Transverse colon (tissue), 4 donors: ENCODE results near the gene MED26.
"Not testable (repeated sequence)": the region's sequence is repeated elsewhere in the genome, so short reads cannot be mapped to it uniquely, and the experiment has no call there.

Experiments used
- CTCF ChIP-seq, 5 experiments: fragments of 200-600 bp in 3 of 5; fragments of 450-650 bp in 2 of 5; sonication (generic) in 3 of 5; IDR thresholded peaks; 1 replicate in 2 of 5; 2 replicates in 3 of 5; pipeline ENCODE4 v1.5.1; 2016 to 2017; ENCODE audit warnings: antibody characterized with exemption in 5 of 5, inconsistent platforms in 3 of 5, mild to moderate bottlenecking in 2 of 5, moderate library complexity in 1 of 5
- EP300 ChIP-seq: sonication (generic); formaldehyde crosslinking; IDR thresholded peaks from one replicate; pipeline ENCODE4 v1.6.1; 2017; ENCODE audit warnings: antibody characterized with exemption, low read depth
- POLR2A ChIP-seq: fragments of 450-650 bp; IDR thresholded peaks from one replicate; pipeline ENCODE4 v1.6.1; 2016; ENCODE audit warnings: antibody characterized with exemption, mild to moderate bottlenecking, moderate library complexity
- POLR2AphosphoS5 ChIP-seq, 3 donors: sonication (generic); formaldehyde crosslinking; IDR thresholded peaks; one replicate each; pipeline ENCODE4 v1.6.1; 2016; ENCODE audit warnings: antibody characterized with exemption in 3 of 3

DNA sequence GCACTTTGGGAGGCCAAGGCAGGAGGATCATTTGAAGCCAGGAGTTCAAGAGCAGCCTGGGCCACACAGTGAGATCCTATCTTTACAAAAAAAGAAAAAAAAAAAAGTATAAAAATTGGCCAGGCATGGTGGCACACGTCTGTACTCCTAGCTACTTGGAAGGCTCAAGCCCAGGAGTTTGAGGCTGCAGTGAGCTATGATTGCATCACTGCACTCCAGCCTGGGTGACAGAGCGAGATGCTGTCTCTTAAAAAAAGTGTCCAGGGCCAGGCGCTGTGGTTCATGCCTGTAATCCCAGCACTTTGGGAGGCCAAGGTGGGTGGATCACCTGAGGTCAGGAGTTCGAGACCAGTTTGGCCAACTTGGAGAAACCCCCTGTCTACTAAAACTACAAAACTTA lies 45.8 kb upstream of the MED26 start:
- TF ChIP-seq CTCF (IDR thresholded peaks at IDR 0.05); POLR2AphosphoS5 (IDR thresholded peaks at IDR 0.05); POLR2A; EP300: not testable (repeated sequence)
